Measurements from ENCODE around the gene IRF2BP2.

The IRF2BP2 gene

DNA sequence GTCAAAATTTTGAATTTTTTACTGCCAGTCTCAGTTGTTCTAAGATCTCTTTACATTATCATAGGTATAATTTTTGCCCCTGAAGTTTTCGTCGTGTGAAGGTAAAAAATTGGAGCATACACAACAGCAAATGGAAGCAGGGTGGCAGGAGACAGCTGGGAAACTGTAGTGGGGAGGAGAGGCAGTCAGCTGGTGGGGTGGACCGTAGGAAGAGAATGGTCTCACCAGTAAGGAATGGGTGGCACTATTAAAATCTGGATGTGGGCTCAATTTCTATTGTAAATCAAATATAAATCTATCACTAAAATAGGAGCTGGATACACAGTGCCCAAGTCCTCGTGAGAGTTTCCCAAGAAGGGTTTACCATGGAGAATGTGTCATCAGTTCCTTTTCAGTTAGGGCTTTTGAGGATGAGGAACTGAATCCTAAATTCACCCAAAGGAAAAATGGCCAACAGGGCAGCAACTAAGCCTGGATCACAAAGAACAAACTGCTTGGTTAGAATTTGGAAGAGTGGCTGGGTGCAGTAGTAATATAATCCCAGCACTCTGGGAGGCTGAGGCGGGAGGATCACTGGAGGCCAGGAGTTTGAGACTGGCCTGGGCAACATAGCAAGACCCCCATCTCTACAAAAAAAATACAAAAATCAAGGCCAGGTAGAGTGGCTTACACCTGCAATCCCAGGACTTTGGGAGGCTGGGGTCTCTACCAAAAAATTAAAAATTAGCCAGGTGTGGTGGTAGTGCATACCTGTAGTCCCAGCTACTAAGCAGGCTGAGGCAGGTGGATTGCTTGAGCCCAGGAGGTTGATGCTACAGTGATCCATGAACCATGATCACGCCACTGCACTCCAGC is 10.5 kb upstream of the IRF2BP2 start:
- Histone ChIP-seq H3K4me3 (ENCODE audit: low read depth, low read length) (no peak overlapping the region), H3K9me3 (ENCODE audit: control insufficient read depth, low read length) (no peaks in the 10 kb centered on the region), H2AFZ (no peak overlapping the region), H3K79me2 (no peaks in the 10 kb centered on the region), H3K27ac (no peak overlapping the region), H3K4me1 (no peaks in the 10 kb centered on the region), H3K9ac (no peak overlapping the region), H3K36me3 (ENCODE audit: control insufficient read depth, insufficient read depth, low read length) (no peaks in the 10 kb centered on the region), H3K4me2 (ENCODE audit: low read length) (no peak overlapping the region), H3K27me3 (ENCODE audit: control insufficient read depth, insufficient read depth, low read length) (no peaks in the 10 kb centered on the region)
- TF ChIP-seq, protein P1, sequence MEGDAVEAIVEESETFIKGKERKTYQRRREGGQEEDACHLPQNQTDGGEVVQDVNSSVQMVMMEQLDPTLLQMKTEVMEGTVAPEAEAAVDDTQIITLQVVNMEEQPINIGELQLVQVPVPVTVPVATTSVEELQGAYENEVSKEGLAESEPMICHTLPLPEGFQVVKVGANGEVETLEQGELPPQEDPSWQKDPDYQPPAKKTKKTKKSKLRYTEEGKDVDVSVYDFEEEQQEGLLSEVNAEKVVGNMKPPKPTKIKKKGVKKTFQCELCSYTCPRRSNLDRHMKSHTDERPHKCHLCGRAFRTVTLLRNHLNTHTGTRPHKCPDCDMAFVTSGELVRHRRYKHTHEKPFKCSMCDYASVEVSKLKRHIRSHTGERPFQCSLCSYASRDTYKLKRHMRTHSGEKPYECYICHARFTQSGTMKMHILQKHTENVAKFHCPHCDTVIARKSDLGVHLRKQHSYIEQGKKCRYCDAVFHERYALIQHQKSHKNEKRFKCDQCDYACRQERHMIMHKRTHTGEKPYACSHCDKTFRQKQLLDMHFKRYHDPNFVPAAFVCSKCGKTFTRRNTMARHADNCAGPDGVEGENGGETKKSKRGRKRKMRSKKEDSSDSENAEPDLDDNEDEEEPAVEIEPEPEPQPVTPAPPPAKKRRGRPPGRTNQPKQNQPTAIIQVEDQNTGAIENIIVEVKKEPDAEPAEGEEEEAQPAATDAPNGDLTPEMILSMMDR (IDR thresholded peaks at IDR 0.05): no peak

DNA sequence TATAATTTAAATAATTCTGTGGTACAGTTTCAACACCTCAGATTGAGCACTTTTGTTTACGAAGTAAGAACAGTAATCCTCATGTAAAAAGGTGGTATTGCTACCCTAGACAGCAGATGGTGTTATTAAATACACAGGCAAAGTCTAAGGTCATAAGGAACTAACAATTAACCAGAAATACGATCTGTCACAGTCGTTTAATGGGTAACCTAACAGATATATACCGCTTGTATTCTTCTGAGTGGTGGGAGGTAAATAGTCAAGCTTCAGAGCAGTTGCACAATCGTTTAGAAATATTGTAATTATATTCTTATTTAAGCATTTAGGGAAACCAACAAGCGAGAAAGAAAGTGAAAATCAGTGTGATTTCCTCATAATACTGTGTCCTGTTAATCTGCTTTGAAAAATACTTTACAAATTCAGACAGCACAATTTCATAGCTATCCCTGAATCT is 9.8 kb upstream of the IRF2BP2 start:
- Histone ChIP-seq H3K4me2 (ENCODE audit: low read length) (no peak overlapping the region), H3K27me3 (ENCODE audit: control insufficient read depth, insufficient read depth, low read length) (no peaks in the 10 kb centered on the region), H3K79me2 (no peaks in the 10 kb centered on the region), H3K9ac (no peak overlapping the region), H3K9me3 (ENCODE audit: control insufficient read depth, low read length) (no peaks in the 10 kb centered on the region), H2AFZ (no peak overlapping the region), H3K4me3 (ENCODE audit: low read depth, low read length) (no peak overlapping the region), H3K27ac (no peak overlapping the region), H3K4me1 (no peaks in the 10 kb centered on the region), H3K36me3 (ENCODE audit: control insufficient read depth, insufficient read depth, low read length) (no peaks in the 10 kb centered on the region)
- TF ChIP-seq, protein P1 (IDR thresholded peaks at IDR 0.05): no peak

DNA sequence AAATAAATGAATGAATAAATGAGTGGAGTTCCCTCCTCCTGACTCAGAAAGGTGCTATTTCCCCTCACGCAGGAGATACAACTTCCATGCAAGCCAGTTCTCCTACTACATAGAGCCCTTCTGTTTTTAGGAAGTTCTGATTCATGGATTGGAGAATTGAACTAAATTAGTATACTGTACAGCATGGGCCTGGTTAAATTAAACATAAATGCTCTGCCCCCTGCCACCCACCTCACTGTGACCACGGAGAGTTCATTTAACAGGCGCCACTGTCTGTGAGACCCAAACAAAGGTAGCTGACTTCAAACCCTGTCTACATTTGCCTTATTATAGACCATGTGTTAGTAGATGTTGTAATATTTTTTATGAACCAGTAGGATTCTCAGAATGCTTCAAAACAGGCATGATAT is 9.1 kb upstream of the IRF2BP2 start:
- Histone ChIP-seq H3K4me1 (peaks cover 3% of the 10 kb centered on the region), H3K36me3 (ENCODE audit: control insufficient read depth, insufficient read depth, low read length) (no peaks in the 10 kb centered on the region), H3K27ac (no peak overlapping the region), H3K4me3 (ENCODE audit: low read depth, low read length) (no peak overlapping the region), H3K4me2 (ENCODE audit: low read length) (no peak overlapping the region), H3K79me2 (no peaks in the 10 kb centered on the region), H2AFZ (no peak overlapping the region), H3K9ac (no peak overlapping the region), H3K27me3 (ENCODE audit: control insufficient read depth, insufficient read depth, low read length) (no peaks in the 10 kb centered on the region), H3K9me3 (ENCODE audit: control insufficient read depth, low read length) (no peaks in the 10 kb centered on the region)
- TF ChIP-seq, protein P1 (IDR thresholded peaks at IDR 0.05): no peak

DNA sequence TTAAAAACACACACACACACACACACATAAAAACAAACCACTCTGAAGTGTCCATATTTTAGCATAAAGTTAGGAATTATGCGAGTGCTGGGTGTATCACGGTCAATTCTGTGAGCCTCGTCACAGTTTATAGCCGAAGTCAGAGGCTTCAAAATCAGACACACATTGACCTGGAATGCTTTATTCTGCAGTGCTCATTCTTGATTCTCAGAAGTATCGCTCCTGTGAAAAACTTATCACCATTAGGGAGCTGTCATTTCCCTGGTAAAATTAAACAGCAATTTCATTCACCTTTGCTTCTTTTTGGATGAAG is 8.7 kb upstream of the IRF2BP2 start:
- H3K36me3 ChIP-seq (ENCODE audit: control insufficient read depth, insufficient read depth, low read length): no peaks in the 10 kb centered on the region
- no peaks in the 10 kb centered on the region for H3K9me3 ChIP-seq (ENCODE audit: control insufficient read depth, low read length)
- H3K79me2 ChIP-seq: no peaks in the 10 kb centered on the region
- H3K4me1 ChIP-seq: peaks cover 6% of the 10 kb centered on the region
- H3K9ac ChIP-seq: no peak overlapping the region
- TF ChIP-seq, protein P1 (IDR thresholded peaks at IDR 0.05): no peak
- no peaks in the 10 kb centered on the region for H3K27me3 ChIP-seq (ENCODE audit: control insufficient read depth, insufficient read depth, low read length)
- no peak overlapping the region for H3K4me3 ChIP-seq (ENCODE audit: low read depth, low read length)
- H2AFZ ChIP-seq: no peak overlapping the region
- H3K4me2 ChIP-seq (ENCODE audit: low read length): no peak overlapping the region
- H3K27ac ChIP-seq: no peak overlapping the region
